Large intestine (tissue), 3 donors: ENCODE data around the gene SEMA5A. TPM values are rescaled to one million over a fixed set of nuclear protein-coding genes. Genes with fewer than 3 reads are reported as not detected.

Source experiments
- DNase-seq, 2 donors: peaks; one replicate each; pipeline versions ENCODE4 v3.0.0 to v3.0.0-alpha.2; 2013
- H3K27ac ChIP-seq: one replicate; pipeline ENCODE4 v1.5.1; 2013; ENCODE audit warnings: low read length
- H3K27me3 ChIP-seq: 2 replicates; pipeline ENCODE4 v1.6.1; 2013; ENCODE audit warnings: low read length; ENCODE audit not compliant: control insufficient read depth, insufficient read depth
- H3K36me3 ChIP-seq: 2 replicates; pipeline ENCODE4 v1.6.1; 2013; ENCODE audit warnings: low read length; ENCODE audit not compliant: control insufficient read depth, insufficient read depth
- H3K4me1 ChIP-seq: one replicate; pipeline ENCODE4 v1.6.1; 2013; ENCODE audit warnings: low read length; ENCODE audit not compliant: control insufficient read depth, insufficient read depth
- H3K4me3 ChIP-seq: one replicate; pipeline ENCODE4 v1.5.1; 2013; ENCODE audit warnings: low read length
- H3K9me3 ChIP-seq: one replicate; pipeline ENCODE4 v1.6.1; 2013; ENCODE audit warnings: mild to moderate bottlenecking, low read depth, low read length, moderate library complexity; ENCODE audit not compliant: control insufficient read depth
- WGBS: methylation state at CpG from one replicate; pipeline ENCODE4 v1.1.5; 2013; ENCODE audit warnings: low lambda C conversion rate; ENCODE audit not compliant: insufficient coverage; 5-methylcytosine and 5-hydroxymethylcytosine counted together
- polyA plus RNA-seq: library from polyadenylated mRNA; unstranded; fragments of 120-200 nt; gene quantifications from one replicate; pipeline ENCODE4 v1.2.1, GENCODE V29; 2013

The SEMA5A gene
- polyA plus RNA-seq, 1 donor = 11.9 TPM

- H3K4me1 ChIP-seq = peaks cover 4% of the 10 kb centered on the region
- no peaks in the 10 kb centered on the region for H3K27me3 ChIP-seq
- no peak for DNase-seq
- no peak overlapping the region for H3K27ac ChIP-seq
- no peaks in the 10 kb centered on the region for H3K9me3 ChIP-seq
- peaks cover 12% of the 10 kb centered on the region for H3K36me3 ChIP-seq
- WGBS = no CpG with 5 or more reads among the region's 11 CpGs
- H3K4me3 ChIP-seq = no peak overlapping the region
These were observed 494.1 kb downstream of the SEMA5A start for GRCh38 chr5:9051779-9052178.

- no peak overlapping the region for H3K27ac ChIP-seq
These were observed 497.9 kb downstream of the SEMA5A start for GRCh38 chr5:9047932-9048331.

GRCh38 chr5:9046756-9047481, 499.0 kb downstream of the SEMA5A start:
- Histone ChIP-seq H3K27ac (no peak overlapping the region), H3K9me3 (no peaks in the 10 kb centered on the region), H3K36me3 (peaks cover 25% of the 10 kb centered on the region), H3K4me1 (no peaks in the 10 kb centered on the region), H3K27me3 (no peaks in the 10 kb centered on the region), H3K4me3 (no peak overlapping the region)
- peak in 1 of 2 donors; percentile 47 for DNase-seq
- no CpG with 5 or more reads among the region's 3 CpGs for WGBS

More at GRCh38 chr5:9047932-9048331, 497.9 kb downstream of the SEMA5A start:
- Histone ChIP-seq H3K9me3 (no peaks in the 10 kb centered on the region), H3K4me1 (peaks cover 4% of the 10 kb centered on the region), H3K36me3 (peaks cover 19% of the 10 kb centered on the region), H3K27me3 (no peaks in the 10 kb centered on the region), H3K4me3 (no peak overlapping the region)
- no CpG with 5 or more reads among the region's 5 CpGs for WGBS
- no peak for DNase-seq

GRCh38 chr5:9045946-9046345, 499.9 kb downstream of the SEMA5A start:
- Histone ChIP-seq H3K9me3 (no peaks in the 10 kb centered on the region), H3K27me3 (no peaks in the 10 kb centered on the region), H3K36me3 (peaks cover 26% of the 10 kb centered on the region), H3K27ac (no peak overlapping the region), H3K4me1 (no peaks in the 10 kb centered on the region), H3K4me3 (no peak overlapping the region)
- no peak for DNase-seq
- WGBS = 100% methylated on average over 1 of the region's 2 CpGs

- no CpG with 5 or more reads among the region's 1 CpG for WGBS
- Histone ChIP-seq H3K4me1 (no peaks in the 10 kb centered on the region), H3K36me3 (peaks cover 18% of the 10 kb centered on the region)
These were observed 503.6 kb downstream of the SEMA5A start for GRCh38 chr5:9042241-9042640.

GRCh38 chr5:9040475-9040874, 505.4 kb downstream of the SEMA5A start:
- H3K36me3 ChIP-seq = peaks cover 18% of the 10 kb centered on the region
- H3K4me1 ChIP-seq = no peaks in the 10 kb centered on the region
- no peak for DNase-seq
- H3K27me3 ChIP-seq = no peaks in the 10 kb centered on the region
- 100% methylated on average over 1 of the region's 2 CpGs for WGBS
- no peaks in the 10 kb centered on the region for H3K9me3 ChIP-seq
- H3K4me3 ChIP-seq = no peak overlapping the region
- H3K27ac ChIP-seq = no peak overlapping the region

More at GRCh38 chr5:9042241-9042640, 503.6 kb downstream of the SEMA5A start:
- H3K27ac ChIP-seq = no peak overlapping the region
- H3K9me3 ChIP-seq = no peaks in the 10 kb centered on the region
- H3K4me3 ChIP-seq = no peak overlapping the region
- no peaks in the 10 kb centered on the region for H3K27me3 ChIP-seq
- no peak for DNase-seq

GRCh38 chr5:9037048-9037447, 508.8 kb downstream of the SEMA5A start:
- no peaks in the 10 kb centered on the region for H3K4me1 ChIP-seq
- no CpG with 5 or more reads among the region's 3 CpGs for WGBS

GRCh38 chr5:9035346-9035745, 510.5 kb downstream of the SEMA5A start:
- no peaks in the 10 kb centered on the region for H3K9me3 ChIP-seq
- H3K4me1 ChIP-seq = no peaks in the 10 kb centered on the region
- WGBS = 100% methylated on average over 1 of the region's 3 CpGs
- no peak for DNase-seq
- no peaks in the 10 kb centered on the region for H3K36me3 ChIP-seq
- no peaks in the 10 kb centered on the region for H3K27me3 ChIP-seq
- H3K4me3 ChIP-seq = no peak overlapping the region
- H3K27ac ChIP-seq = no peak overlapping the region

More at GRCh38 chr5:9037048-9037447, 508.8 kb downstream of the SEMA5A start:
- Histone ChIP-seq H3K36me3 (peaks cover 2% of the 10 kb centered on the region), H3K27ac (no peak overlapping the region), H3K9me3 (no peaks in the 10 kb centered on the region), H3K27me3 (no peaks in the 10 kb centered on the region), H3K4me3 (no peak overlapping the region)
- no peak for DNase-seq

GRCh38 chr5:9034649-9035048, 511.2 kb downstream of the SEMA5A start:
- Histone ChIP-seq H3K9me3 (no peaks in the 10 kb centered on the region), H3K27me3 (no peaks in the 10 kb centered on the region), H3K27ac (no peak overlapping the region), H3K4me1 (no peaks in the 10 kb centered on the region), H3K4me3 (no peak overlapping the region), H3K36me3 (no peaks in the 10 kb centered on the region)
- WGBS = no CpG with 5 or more reads among the region's 1 CpG
- DNase-seq = peak in 1 of 2 donors; percentile 17

GRCh38 chr5:9033524-9033923, 512.4 kb downstream of the SEMA5A start:
- Histone ChIP-seq H3K27me3 (no peaks in the 10 kb centered on the region), H3K9me3 (no peaks in the 10 kb centered on the region), H3K4me1 (no peaks in the 10 kb centered on the region), H3K4me3 (no peak overlapping the region), H3K27ac (no peak overlapping the region), H3K36me3 (no peaks in the 10 kb centered on the region)
- no peak for DNase-seq
- WGBS = no CpG with 5 or more reads among the region's 1 CpG

GRCh38 chr5:9025942-9026341, 519.9 kb downstream of the SEMA5A start:
- Histone ChIP-seq H3K9me3 (peaks cover 3% of the 10 kb centered on the region), H3K36me3 (no peaks in the 10 kb centered on the region), H3K27ac (no peak overlapping the region), H3K4me3 (no peak overlapping the region), H3K4me1 (no peaks in the 10 kb centered on the region), H3K27me3 (no peaks in the 10 kb centered on the region)
- no peak for DNase-seq
